Neural progenitor cell (in vitro differentiated cells): ENCODE results near the gene LRRC47.

Source experiments
- CTCF ChIP-seq: fragments of 200-600 bp; sonication (generic); IDR thresholded peaks from 2 replicates; pipeline ENCODE4 v1.5.1; 2017; ENCODE audit warnings: antibody characterized with exemption, mild to moderate bottlenecking
- EZH2 ChIP-seq: fragments of 200-600 bp; sonication (generic); IDR thresholded peaks from 2 replicates; pipeline ENCODE4 v1.6.1; 2017; ENCODE audit warnings: antibody characterized with exemption, mild to moderate bottlenecking, moderate library complexity
- EZH2phosphoT487 ChIP-seq: fragments of 200-600 bp; sonication (generic); IDR thresholded peaks from 2 replicates; pipeline ENCODE4 v1.6.1; 2017; ENCODE audit warnings: antibody characterized with exemption

DNA sequence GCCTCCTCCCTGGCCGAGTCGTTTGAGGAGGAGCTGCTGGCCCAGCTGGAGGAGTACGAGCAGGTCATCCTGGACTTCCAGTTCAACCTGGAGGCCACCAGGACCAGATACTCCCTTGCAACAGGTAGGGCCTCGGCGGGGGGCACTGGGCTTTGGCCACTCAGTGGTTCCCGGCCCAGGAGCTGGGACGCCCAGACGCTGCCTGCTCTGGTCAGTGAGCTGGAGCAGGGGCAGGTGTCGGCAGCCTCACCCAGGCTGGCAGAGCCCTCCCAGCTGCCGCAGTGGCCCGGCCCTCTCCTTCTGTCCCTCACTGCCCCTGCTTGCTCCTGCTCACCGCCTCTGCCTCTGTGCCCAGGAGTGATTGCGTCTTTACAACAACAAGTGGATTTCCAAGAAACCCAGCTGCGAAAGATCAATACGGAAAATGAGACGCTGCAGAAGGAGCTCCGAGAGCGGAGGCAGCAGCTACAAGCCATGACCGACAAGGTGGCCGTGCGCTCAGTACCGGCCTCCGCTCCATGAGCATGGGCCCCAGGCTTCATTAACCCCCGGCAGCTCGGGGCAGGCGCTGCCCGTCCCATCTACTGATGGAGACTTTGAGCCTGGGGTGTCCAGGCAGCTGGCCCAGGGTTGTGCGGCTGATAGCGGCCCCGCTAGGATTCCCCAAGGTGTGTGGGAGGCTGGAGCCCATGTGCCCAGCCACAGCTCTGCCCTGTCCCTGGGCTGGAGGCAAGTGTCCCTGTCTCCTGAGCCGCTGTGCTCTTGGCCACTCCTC, 32.8 kb downstream of the LRRC47 start:
- no peak for TF ChIP-seq EZH2
- no peak for TF ChIP-seq CTCF
- TF ChIP-seq EZH2phosphoT487 = no peak
